Lower leg skin (tissue), 4 donors: Measurements from ENCODE around the gene GABPB2. TPM values are rescaled to one million over a fixed set of nuclear protein-coding genes. Genes with fewer than 3 reads are reported as not detected.

Source experiments
- DNase-seq, 2 donors: peaks; one replicate each; pipeline ENCODE4 v3.0.0-alpha.2; 2019; ENCODE audit warnings: low spot score in 2 of 2
- H3K4me3 ChIP-seq: fragments of 200-600 bp; sonication (generic); 2 replicates; pipeline ENCODE4 v1.5.1; 2017; ENCODE audit warnings: mild to moderate bottlenecking, low read depth; ENCODE audit not compliant: poor library complexity, severe bottlenecking
- POLR2A ChIP-seq, 2 donors: fragments of 450-650 bp; IDR thresholded peaks; one replicate each; pipeline ENCODE4 v1.6.1; 2016 to 2017; ENCODE audit warnings: antibody characterized with exemption in 2 of 2, mild to moderate bottlenecking in 1 of 2, moderate library complexity in 1 of 2
- WGBS, 2 donors: methylation state at CpG; one replicate each; pipeline ENCODE4 v1.1.5; 2018; 5-methylcytosine and 5-hydroxymethylcytosine counted together
- intact Hi-C: fragments of 100-400 bp; cut with DNase I; formaldehyde crosslinking; loops from one replicate; pipeline ENCODE4 v1.15.0; 2023; ENCODE audit warnings: low total_unique reads
- total RNA-seq, 4 donors: library from RNA; depleted of rRNA; stranded (reverse); fragments of >200 nt; gene quantifications; one replicate each; pipeline ENCODE4 v1.1.0, GENCODE V29; 2016
- TF ChIP-seq, protein P1 (sequence below), 3 donors: fragments of 450-650 bp; IDR thresholded peaks; one replicate each; pipeline ENCODE4 v1.5.1; 2016; ENCODE audit warnings: antibody characterized with exemption in 3 of 3, mild to moderate bottlenecking in 3 of 3, moderate library complexity in 2 of 3

The GABPB2 gene
- total RNA-seq, 4 donors from 2014 or later, result 8.1 to 16.6 (median 11.0) TPM

DNA sequence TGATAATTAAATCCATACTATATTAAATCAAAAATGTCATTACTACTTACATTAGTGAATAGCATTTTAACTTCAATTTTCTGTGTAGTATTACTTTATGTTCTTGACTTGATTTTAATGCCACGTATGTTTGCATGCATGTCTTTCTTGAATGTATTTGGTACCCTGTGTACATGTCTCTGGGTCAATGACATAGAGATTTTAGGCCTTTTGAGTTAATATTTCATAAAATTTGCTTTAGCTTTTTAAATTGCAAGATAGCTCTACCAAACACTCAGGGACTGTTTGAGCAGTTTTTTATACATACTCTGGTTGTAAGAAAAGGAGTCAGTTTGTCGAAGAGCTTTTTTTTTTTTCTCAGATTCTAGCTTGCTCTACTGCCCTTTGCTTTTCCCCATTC lies 8.9 kb upstream of the GABPB2 start:
- TF ChIP-seq, protein P1, sequence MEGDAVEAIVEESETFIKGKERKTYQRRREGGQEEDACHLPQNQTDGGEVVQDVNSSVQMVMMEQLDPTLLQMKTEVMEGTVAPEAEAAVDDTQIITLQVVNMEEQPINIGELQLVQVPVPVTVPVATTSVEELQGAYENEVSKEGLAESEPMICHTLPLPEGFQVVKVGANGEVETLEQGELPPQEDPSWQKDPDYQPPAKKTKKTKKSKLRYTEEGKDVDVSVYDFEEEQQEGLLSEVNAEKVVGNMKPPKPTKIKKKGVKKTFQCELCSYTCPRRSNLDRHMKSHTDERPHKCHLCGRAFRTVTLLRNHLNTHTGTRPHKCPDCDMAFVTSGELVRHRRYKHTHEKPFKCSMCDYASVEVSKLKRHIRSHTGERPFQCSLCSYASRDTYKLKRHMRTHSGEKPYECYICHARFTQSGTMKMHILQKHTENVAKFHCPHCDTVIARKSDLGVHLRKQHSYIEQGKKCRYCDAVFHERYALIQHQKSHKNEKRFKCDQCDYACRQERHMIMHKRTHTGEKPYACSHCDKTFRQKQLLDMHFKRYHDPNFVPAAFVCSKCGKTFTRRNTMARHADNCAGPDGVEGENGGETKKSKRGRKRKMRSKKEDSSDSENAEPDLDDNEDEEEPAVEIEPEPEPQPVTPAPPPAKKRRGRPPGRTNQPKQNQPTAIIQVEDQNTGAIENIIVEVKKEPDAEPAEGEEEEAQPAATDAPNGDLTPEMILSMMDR (IDR thresholded peaks at IDR 0.05), result no peak
- no peak for TF ChIP-seq POLR2A (IDR thresholded peaks at IDR 0.05)
- WGBS, 2 donors, result 77 to 83% methylated on average over 2 of the region's 2 CpGs
- no peak overlapping the region for H3K4me3 ChIP-seq
- DNase-seq, result no peak
- intact Hi-C loops, result no loop called here

DNA sequence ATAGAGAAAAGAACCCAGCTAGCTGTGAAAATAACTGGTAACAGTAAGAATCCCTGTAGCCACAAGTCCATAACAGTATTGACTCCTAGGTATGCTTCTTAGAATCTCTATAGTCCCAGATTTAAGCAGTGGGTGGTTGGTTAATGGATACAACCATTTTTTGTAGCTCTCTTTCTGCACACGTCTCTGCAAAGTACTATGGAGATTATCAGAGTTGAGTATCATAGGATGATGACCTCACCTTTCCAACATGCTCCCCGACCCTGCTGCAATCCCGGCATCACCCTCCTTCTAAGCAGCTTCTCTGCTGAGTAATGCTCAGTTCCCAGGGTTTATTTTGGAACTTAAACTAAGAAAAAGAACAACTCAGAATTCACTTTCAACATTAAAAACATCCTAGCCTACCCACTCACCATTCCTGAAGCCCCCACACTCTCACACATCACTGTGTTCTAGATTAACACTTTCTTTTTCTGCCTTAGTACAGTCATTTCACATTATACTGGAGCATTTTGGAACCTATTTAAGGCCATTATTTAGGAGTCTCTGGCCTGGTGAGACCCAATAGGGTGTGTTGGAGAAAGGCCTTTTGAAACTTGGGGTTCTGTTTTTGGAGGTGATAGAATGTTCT lies 7.7 kb upstream of the GABPB2 start:
- TF ChIP-seq POLR2A (IDR thresholded peaks at IDR 0.05), result no peak
- TF ChIP-seq, protein P1 (IDR thresholded peaks at IDR 0.05), result no peak
- H3K4me3 ChIP-seq, result no peak overlapping the region
- intact Hi-C loops, result no loop called here
- WGBS, 2 donors, result 44 to 56% methylated on average over 3 of the region's 3 CpGs
- no peak for DNase-seq

DNA sequence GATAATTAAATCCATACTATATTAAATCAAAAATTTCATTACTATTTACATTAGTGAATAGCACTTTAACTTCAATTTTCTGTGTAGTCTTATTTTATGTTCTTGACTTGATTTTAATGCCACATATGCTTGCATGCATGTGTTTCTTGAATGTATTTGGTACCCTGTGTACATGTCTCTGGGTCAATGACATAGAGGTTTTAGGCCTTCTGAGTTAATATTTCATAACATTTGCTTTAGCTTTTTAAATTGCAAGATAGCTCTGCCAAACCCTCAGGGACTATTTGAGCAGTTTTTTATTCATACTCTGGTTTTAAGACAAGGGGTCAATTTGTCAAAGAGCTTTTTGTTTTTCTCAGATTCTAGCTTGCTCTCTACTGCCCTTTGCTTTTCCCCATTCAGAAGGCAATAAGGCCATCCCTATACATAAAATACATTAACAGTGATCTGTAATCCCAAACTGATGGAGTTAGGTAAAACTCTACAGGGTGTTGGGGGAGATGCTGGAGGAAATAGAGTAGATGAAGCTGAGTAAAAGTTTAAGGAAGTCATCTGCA lies 5.4 kb upstream of the GABPB2 start:
- H3K4me3 ChIP-seq, result no peak overlapping the region
- intact Hi-C loops, result no loop called here
- DNase-seq, result no peak
- TF ChIP-seq POLR2A (IDR thresholded peaks at IDR 0.05), result no peak
- TF ChIP-seq, protein P1 (IDR thresholded peaks at IDR 0.05), result no peak

DNA sequence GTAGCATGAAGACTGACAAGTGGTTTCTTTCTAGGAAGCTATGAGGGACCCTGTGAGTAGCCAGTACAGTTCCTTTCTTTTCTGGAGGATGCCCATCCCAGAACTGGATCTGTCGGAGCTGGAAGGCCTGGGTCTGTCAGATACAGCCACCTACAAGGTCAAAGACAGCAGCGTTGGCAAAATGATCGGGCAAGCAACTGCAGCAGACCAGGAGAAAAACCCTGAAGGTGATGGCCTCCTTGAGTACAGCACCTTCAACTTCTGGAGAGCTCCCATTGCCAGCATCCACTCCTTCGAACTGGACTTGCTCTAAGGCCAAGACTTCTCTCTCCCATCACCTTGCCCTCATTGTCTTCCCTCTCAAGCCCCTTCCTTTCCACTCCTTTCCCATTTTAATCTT lies 3.4 kb upstream of the GABPB2 start:
- 87 to 90% methylated on average over 4 of the region's 4 CpGs for WGBS, 2 donors
- TF ChIP-seq, protein P1 (IDR thresholded peaks at IDR 0.05), result no peak
- TF ChIP-seq POLR2A (IDR thresholded peaks at IDR 0.05), result no peak
- intact Hi-C loops, result no loop called here
- H3K4me3 ChIP-seq, result no peak overlapping the region
- DNase-seq, result no peak

DNA sequence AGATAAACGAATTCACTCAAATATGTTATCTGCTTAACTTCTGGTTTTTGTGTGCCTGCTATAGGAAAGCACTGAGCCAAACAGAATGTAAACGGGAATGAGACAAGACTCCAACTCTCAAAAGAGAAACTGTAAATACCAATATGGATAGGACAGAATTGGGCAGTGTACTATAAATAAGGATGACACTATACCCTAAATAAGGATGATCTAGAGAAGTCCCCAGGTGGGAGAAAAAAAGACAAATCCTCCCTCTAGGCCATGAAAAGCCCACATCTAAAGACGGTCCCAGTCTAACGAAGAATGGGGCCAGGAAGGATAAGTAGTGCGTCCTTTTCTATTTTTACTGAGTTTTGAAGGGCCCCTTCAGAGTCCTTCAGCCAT lies 1.5 kb upstream of the GABPB2 start:
- intact Hi-C loops, result no loop called here
- 85 to 87% methylated on average over 5 of the region's 5 CpGs for WGBS, 2 donors
- DNase-seq, result no peak
- TF ChIP-seq, protein P1 (IDR thresholded peaks at IDR 0.05), result no peak
- TF ChIP-seq POLR2A (IDR thresholded peaks at IDR 0.05), result no peak
- H3K4me3 ChIP-seq, result no peak overlapping the region

DNA sequence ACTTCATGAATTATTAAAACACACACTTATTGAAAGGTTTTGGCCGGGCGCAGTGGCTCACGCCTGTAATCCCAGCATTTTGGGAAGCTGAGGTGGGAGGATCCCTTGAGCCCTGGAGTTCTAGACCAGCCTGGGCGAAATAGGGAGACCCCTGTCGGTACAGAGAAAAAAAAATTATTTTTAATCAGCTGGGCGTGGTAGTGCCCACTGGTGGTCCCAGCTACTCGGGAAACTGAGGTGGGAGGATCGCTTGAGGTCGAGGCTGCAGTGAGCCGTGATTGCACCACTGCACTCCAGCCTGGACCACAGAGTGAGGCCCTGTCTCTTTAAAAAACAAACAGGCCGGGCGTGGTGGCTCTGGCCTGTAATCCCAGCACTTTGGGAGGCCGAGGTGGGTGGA lies 1.7 kb downstream of the GABPB2 start:
- 70 to 79% methylated on average over 13 of the region's 13 CpGs for WGBS, 2 donors
- H3K4me3 ChIP-seq, result no peak overlapping the region
- intact Hi-C loops, result no loop called here
- DNase-seq, result peak in 1 of 2 donors; percentile 83
- TF ChIP-seq, protein P1 (IDR thresholded peaks at IDR 0.05), result no peak
- TF ChIP-seq POLR2A (IDR thresholded peaks at IDR 0.05), result no peak
